Measurements from ENCODE around the gene CHMP4A. TPM values are rescaled to one million over a fixed set of nuclear protein-coding genes. Genes with fewer than 3 reads are reported as not detected.

CHMP4A gene
- total and polyA plus RNA-seq, 2 of the 13 experiments (the other 11 are each of a cell fraction or from before 2014, with no cell fraction given): 83.6 to 113 TPM

- TF ChIP-seq, protein P1, sequence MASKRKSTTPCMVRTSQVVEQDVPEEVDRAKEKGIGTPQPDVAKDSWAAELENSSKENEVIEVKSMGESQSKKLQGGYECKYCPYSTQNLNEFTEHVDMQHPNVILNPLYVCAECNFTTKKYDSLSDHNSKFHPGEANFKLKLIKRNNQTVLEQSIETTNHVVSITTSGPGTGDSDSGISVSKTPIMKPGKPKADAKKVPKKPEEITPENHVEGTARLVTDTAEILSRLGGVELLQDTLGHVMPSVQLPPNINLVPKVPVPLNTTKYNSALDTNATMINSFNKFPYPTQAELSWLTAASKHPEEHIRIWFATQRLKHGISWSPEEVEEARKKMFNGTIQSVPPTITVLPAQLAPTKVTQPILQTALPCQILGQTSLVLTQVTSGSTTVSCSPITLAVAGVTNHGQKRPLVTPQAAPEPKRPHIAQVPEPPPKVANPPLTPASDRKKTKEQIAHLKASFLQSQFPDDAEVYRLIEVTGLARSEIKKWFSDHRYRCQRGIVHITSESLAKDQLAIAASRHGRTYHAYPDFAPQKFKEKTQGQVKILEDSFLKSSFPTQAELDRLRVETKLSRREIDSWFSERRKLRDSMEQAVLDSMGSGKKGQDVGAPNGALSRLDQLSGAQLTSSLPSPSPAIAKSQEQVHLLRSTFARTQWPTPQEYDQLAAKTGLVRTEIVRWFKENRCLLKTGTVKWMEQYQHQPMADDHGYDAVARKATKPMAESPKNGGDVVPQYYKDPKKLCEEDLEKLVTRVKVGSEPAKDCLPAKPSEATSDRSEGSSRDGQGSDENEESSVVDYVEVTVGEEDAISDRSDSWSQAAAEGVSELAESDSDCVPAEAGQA (IDR thresholded peaks at IDR 0.05; ENCODE audit: low read depth): peak; percentile 2
- TF ChIP-seq, protein P1 (CRISPR knock-in tag; IDR thresholded peaks at IDR 0.05; ENCODE audit: borderline replicate concordance): peak; percentile 85; the same call in 1 of the 2 replicates
- TF ChIP-seq NFIB (CRISPR knock-in tag; IDR thresholded peaks at IDR 0.05; ENCODE audit: borderline replicate concordance): no peak
- TF ChIP-seq ZNF777 (CRISPR knock-in tag; IDR thresholded peaks at IDR 0.05): peak; percentile 75
- TF ChIP-seq, protein P2, sequence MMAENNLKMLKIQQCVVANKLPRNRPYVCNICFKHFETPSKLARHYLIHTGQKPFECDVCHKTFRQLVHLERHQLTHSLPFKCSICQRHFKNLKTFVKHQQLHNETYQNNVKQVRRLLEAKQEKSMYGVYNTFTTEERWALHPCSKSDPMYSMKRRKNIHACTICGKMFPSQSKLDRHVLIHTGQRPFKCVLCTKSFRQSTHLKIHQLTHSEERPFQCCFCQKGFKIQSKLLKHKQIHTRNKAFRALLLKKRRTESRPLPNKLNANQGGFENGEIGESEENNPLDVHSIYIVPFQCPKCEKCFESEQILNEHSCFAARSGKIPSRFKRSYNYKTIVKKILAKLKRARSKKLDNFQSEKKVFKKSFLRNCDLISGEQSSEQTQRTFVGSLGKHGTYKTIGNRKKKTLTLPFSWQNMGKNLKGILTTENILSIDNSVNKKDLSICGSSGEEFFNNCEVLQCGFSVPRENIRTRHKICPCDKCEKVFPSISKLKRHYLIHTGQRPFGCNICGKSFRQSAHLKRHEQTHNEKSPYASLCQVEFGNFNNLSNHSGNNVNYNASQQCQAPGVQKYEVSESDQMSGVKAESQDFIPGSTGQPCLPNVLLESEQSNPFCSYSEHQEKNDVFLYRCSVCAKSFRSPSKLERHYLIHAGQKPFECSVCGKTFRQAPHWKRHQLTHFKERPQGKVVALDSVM (CRISPR knock-in tag; IDR thresholded peaks at IDR 0.05): no peak
- TF ChIP-seq ZBTB3 (CRISPR knock-in tag; IDR thresholded peaks at IDR 0.05; ENCODE audit: borderline replicate concordance, low read depth): no peak; the same call in 1 of the 2 replicates
- peak; percentile 74; the same call in 1 of the 2 replicates for TF ChIP-seq PATZ1 (CRISPR knock-in tag; IDR thresholded peaks at IDR 0.05)
- TF ChIP-seq TBP (CRISPR knock-in tag; IDR thresholded peaks at IDR 0.05): no peak; the same call in 1 of the 2 replicates
- TF ChIP-seq, protein P3, sequence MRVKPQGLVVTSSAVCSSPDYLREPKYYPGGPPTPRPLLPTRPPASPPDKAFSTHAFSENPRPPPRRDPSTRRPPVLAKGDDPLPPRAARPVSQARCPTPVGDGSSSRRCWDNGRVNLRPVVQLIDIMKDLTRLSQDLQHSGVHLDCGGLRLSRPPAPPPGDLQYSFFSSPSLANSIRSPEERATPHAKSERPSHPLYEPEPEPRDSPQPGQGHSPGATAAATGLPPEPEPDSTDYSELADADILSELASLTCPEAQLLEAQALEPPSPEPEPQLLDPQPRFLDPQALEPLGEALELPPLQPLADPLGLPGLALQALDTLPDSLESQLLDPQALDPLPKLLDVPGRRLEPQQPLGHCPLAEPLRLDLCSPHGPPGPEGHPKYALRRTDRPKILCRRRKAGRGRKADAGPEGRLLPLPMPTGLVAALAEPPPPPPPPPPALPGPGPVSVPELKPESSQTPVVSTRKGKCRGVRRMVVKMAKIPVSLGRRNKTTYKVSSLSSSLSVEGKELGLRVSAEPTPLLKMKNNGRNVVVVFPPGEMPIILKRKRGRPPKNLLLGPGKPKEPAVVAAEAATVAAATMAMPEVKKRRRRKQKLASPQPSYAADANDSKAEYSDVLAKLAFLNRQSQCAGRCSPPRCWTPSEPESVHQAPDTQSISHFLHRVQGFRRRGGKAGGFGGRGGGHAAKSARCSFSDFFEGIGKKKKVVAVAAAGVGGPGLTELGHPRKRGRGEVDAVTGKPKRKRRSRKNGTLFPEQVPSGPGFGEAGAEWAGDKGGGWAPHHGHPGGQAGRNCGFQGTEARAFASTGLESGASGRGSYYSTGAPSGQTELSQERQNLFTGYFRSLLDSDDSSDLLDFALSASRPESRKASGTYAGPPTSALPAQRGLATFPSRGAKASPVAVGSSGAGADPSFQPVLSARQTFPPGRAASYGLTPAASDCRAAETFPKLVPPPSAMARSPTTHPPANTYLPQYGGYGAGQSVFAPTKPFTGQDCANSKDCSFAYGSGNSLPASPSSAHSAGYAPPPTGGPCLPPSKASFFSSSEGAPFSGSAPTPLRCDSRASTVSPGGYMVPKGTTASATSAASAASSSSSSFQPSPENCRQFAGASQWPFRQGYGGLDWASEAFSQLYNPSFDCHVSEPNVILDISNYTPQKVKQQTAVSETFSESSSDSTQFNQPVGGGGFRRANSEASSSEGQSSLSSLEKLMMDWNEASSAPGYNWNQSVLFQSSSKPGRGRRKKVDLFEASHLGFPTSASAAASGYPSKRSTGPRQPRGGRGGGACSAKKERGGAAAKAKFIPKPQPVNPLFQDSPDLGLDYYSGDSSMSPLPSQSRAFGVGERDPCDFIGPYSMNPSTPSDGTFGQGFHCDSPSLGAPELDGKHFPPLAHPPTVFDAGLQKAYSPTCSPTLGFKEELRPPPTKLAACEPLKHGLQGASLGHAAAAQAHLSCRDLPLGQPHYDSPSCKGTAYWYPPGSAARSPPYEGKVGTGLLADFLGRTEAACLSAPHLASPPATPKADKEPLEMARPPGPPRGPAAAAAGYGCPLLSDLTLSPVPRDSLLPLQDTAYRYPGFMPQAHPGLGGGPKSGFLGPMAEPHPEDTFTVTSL (CRISPR knock-in tag; IDR thresholded peaks at IDR 0.05; ENCODE audit: borderline replicate concordance): peak; percentile 70; the same call in 1 of the 2 replicates
- TF ChIP-seq SRY (CRISPR knock-in tag; IDR thresholded peaks at IDR 0.05): no peak; the same call in 1 of the 2 replicates
Observed at GRCh38 chr14:24232645-24233537, 19.6 kb upstream of the CHMP4A start, which contains the start of gene GMPR2 (continued).

Measured in HepG2 (cell line).